Breast epithelium (tissue), 4 donors: ENCODE data around the gene CXorf66. TPM values are rescaled to one million over a fixed set of nuclear protein-coding genes. Genes with fewer than 3 reads are reported as not detected.
"Not testable (repeated sequence)": the region's sequence is repeated elsewhere in the genome, so short reads cannot be mapped to it uniquely, and the experiment has no call there.

Source experiments
- DNase-seq, 2 donors: peaks; one replicate each; pipeline ENCODE4 v3.0.0-alpha.2; 2019; ENCODE audit warnings: low spot score in 2 of 2
- H3K27ac ChIP-seq, 2 donors: fragments of 200-600 bp; sonication (generic) in 1 of 2; one replicate each; pipeline ENCODE4 v1.5.1; 2016 to 2019; ENCODE audit warnings: mild to moderate bottlenecking in 1 of 2
- H3K27me3 ChIP-seq, 2 donors: fragments of 200-600 bp; sonication (generic) in 1 of 2; one replicate each; pipeline versions ENCODE4 v1.5.1 to v1.6.0; 2017 to 2019; ENCODE audit warnings: control low read depth in 1 of 2, mild to moderate bottlenecking in 1 of 2
- H3K36me3 ChIP-seq: fragments of 200-600 bp; one replicate; pipeline ENCODE4 v1.5.1; 2019
- H3K4me1 ChIP-seq, 2 donors: fragments of 200-600 bp; sonication (generic); one replicate each; pipeline ENCODE4 v1.5.1; 2016 to 2019; ENCODE audit warnings: control low read depth in 1 of 2
- H3K4me3 ChIP-seq, 3 donors: fragments of 200-600 bp; sonication (generic); 1 replicate in 2 of 3; 2 replicates in 1 of 3; pipeline ENCODE4 v1.5.1; 2016 to 2019; ENCODE audit warnings: mild to moderate bottlenecking in 3 of 3, moderate library complexity in 2 of 3
- H3K9me3 ChIP-seq, 2 donors: fragments of 200-600 bp; sonication (generic) in 1 of 2; one replicate each; pipeline ENCODE4 v1.5.1; 2016 to 2019; ENCODE audit warnings: control low read depth in 1 of 2
- POLR2A ChIP-seq: fragments of 450-650 bp; IDR thresholded peaks from one replicate; pipeline ENCODE4 v1.6.1; 2016; ENCODE audit warnings: antibody characterized with exemption, mild to moderate bottlenecking, moderate library complexity
- POLR2AphosphoS5 ChIP-seq, 3 donors: sonication (generic); formaldehyde crosslinking; IDR thresholded peaks; one replicate each; pipeline ENCODE4 v1.6.1; 2017; ENCODE audit warnings: antibody characterized with exemption in 3 of 3
- intact Hi-C: fragments of 100-400 bp; cut with DNase I; formaldehyde crosslinking; loops from one replicate; pipeline ENCODE4 v1.15.1; 2023; ENCODE audit warnings: low total_unique reads
- total RNA-seq, 3 donors: library from RNA; depleted of rRNA; stranded (reverse); fragments of >200 nt; gene quantifications; one replicate each; pipeline ENCODE4 v1.1.0, GENCODE V29; 2016
- TF ChIP-seq, protein P1 (sequence below), 3 donors: fragments of 450-650 bp; IDR thresholded peaks; one replicate each; pipeline ENCODE4 v1.5.1; 2016 to 2017; ENCODE audit warnings: antibody characterized with exemption in 3 of 3, mild to moderate bottlenecking in 3 of 3, moderate library complexity in 3 of 3

Gene CXorf66
- total RNA-seq, 3 donors from 2014 or later, result not detected

DNA sequence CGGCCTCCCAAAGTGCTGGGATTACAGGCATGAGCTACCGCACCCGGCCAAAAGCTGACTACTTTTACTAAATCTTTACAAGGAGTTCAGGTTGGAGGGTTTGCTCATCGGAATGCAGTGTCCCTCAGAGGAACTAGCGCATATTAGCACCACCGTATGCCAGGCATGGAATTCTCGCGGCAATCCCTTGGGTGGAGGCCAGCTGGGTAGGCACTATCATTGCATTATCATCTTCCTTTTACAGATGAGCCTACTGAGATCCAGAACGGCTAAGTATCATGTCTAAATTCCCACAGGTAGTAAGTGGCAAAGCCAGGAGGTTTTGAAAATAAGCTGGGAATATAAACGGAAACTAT, 6.1 kb upstream of the CXorf66 start:
- TF ChIP-seq POLR2A (no peak), POLR2AphosphoS5 (IDR thresholded peaks at IDR 0.05) (no peak)
- TF ChIP-seq, protein P1, sequence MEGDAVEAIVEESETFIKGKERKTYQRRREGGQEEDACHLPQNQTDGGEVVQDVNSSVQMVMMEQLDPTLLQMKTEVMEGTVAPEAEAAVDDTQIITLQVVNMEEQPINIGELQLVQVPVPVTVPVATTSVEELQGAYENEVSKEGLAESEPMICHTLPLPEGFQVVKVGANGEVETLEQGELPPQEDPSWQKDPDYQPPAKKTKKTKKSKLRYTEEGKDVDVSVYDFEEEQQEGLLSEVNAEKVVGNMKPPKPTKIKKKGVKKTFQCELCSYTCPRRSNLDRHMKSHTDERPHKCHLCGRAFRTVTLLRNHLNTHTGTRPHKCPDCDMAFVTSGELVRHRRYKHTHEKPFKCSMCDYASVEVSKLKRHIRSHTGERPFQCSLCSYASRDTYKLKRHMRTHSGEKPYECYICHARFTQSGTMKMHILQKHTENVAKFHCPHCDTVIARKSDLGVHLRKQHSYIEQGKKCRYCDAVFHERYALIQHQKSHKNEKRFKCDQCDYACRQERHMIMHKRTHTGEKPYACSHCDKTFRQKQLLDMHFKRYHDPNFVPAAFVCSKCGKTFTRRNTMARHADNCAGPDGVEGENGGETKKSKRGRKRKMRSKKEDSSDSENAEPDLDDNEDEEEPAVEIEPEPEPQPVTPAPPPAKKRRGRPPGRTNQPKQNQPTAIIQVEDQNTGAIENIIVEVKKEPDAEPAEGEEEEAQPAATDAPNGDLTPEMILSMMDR (IDR thresholded peaks at IDR 0.05), result no peak
- DNase-seq, result no peak
- H3K27ac ChIP-seq, result no peak overlapping the region
- H3K36me3 ChIP-seq, result no peaks in the 10 kb centered on the region
- no peaks in the 10 kb centered on the region for H3K4me1 ChIP-seq
- intact Hi-C loops, result no loop called here
- H3K27me3 ChIP-seq, result peaks cover 0 to 34% of the 10 kb centered on the region in 2 donors
- H3K4me3 ChIP-seq, result peak overlapping the region in 1 of 3 donors; percentile 30
- no peaks in the 10 kb centered on the region for H3K9me3 ChIP-seq

DNA sequence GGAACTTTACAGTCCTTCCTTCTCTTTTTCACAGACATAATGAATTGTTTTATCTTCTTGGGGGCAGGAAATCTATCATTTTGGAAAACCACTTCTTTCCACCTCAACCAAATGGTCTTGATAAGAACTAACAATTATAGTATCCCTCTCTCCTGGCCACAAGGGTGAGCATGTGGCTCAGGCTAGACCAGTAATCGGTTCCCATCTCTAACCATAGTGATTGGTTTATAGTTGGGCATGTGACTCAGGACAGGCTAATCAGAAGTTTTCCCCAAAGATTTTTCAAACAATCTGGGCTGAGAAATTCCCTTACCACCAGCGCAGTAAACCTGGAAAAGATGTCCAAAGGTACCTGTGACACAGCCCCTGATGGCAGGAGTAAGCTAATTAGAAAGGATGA, 4.0 kb upstream of the CXorf66 start:
- no peaks in the 10 kb centered on the region for H3K9me3 ChIP-seq
- no peak overlapping the region for H3K4me3 ChIP-seq
- no peaks in the 10 kb centered on the region for H3K36me3 ChIP-seq
- TF ChIP-seq POLR2AphosphoS5 (IDR thresholded peaks at IDR 0.05) (no peak), POLR2A (no peak)
- TF ChIP-seq, protein P1 (IDR thresholded peaks at IDR 0.05), result no peak
- no peaks in the 10 kb centered on the region for H3K4me1 ChIP-seq
- intact Hi-C loops, result no loop called here
- H3K27me3 ChIP-seq, result peaks cover 0 to 34% of the 10 kb centered on the region in 2 donors
- no peak for DNase-seq
- no peak overlapping the region for H3K27ac ChIP-seq

DNA sequence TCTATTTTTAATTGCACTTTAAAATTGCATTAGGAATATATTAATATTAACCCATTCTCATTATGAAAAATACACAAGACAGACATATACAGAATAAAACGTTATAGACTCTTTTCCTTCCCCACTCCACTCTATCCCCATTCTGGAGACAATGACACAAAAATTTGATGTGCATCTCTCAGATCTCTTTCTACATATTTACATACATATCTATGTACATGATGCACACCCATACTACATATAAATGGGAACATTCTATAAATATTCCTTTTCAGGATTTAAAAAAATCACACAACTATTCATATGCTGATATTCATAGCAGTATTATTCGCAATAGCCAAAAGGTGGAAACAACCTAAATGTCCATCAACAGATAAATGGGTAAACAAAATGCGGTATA, 2.4 kb upstream of the CXorf66 start:
- Histone ChIP-seq H3K4me3 (no peak overlapping the region), H3K36me3 (no peaks in the 10 kb centered on the region), H3K27me3 (peaks cover 0 to 29% of the 10 kb centered on the region in 2 donors), H3K9me3 (peaks cover 0 to 6% of the 10 kb centered on the region in 2 donors), H3K27ac (no peak overlapping the region), H3K4me1 (no peaks in the 10 kb centered on the region)
- no peak for DNase-seq
- TF ChIP-seq, protein P1 (IDR thresholded peaks at IDR 0.05), result no peak
- TF ChIP-seq POLR2A (no peak), POLR2AphosphoS5 (IDR thresholded peaks at IDR 0.05) (no peak)
- intact Hi-C loops, result no loop called here

DNA sequence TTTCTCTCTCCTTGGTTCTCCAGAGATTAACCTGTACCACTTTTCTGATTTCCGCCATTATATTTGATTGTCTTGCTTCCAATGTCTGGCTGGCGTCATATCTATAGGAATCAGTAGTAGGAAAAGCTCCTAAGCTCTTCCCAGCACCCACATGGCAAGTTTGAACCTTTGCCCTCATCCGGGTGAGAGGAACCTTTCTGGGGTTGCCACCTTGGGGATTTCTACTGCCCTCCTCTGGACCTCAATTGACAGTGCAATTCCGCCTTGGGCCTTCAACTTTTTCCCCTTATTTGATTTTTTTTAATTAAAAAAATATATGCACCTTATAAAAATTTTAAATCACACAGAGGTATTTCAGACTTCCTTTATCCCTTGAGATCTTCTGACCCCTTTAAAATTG, 2.0 kb upstream of the CXorf66 start:
- TF ChIP-seq POLR2A, result no peak
- TF ChIP-seq, protein P1 (IDR thresholded peaks at IDR 0.05), result no peak
- no peaks in the 10 kb centered on the region for H3K4me1 ChIP-seq
- intact Hi-C loops, result no loop called here
- H3K4me3 ChIP-seq, result no peak overlapping the region
- DNase-seq, result no peak
- no peaks in the 10 kb centered on the region for H3K36me3 ChIP-seq
- H3K27ac ChIP-seq, result no peak overlapping the region
- H3K27me3 ChIP-seq, result peaks cover 0 to 29% of the 10 kb centered on the region in 2 donors
- peaks cover 0 to 6% of the 10 kb centered on the region in 2 donors for H3K9me3 ChIP-seq

DNA sequence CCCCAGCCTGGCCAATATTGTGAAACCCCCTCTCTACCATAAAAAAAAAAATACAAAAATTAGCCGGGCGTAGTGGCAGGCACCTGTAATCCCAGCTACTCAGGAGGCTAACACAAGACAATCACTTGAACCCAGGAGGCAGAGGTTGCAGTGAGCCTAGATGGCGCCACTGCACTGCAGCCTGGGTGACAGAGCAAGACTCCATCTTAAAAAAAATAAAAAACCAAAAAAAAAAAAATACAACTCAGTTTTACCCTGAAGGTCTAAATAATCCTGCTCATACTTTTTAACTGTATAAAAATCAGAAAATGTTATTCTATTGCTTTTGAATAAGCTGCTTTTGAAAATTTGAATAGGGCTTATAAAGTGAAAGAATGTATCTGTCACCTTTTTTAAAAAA, 838 bp upstream of the CXorf66 start:
- H3K36me3 ChIP-seq, H3K27ac ChIP-seq, intact Hi-C loops, H3K4me1 ChIP-seq, DNase-seq, H3K9me3 ChIP-seq, H3K4me3 ChIP-seq: not testable (repeated sequence)
- peaks cover 0 to 24% of the 10 kb centered on the region in 2 donors for H3K27me3 ChIP-seq

DNA sequence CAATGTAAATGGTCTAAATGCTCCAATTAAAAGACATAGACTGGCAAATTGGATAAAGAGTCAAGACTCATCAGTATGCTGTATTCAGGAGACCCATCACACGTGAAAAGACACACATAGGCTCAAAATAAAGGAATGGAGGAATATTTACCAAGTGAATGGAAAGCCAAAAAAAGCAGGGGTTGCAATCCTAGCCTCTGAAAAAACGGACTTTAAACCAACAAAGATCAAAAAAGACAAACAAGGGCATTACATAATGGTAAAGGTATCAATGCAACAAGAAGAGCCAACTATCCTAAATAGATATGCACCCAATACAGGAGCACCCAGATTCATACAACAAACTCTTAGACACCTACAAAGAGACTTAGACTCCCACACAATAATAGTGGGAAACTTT, 4.2 kb downstream of the CXorf66 start:
- intact Hi-C loops, H3K4me1 ChIP-seq, H3K9me3 ChIP-seq, H3K27ac ChIP-seq, H3K4me3 ChIP-seq, DNase-seq, H3K36me3 ChIP-seq: not testable (repeated sequence)
- H3K27me3 ChIP-seq, result peaks cover 0 to 20% of the 10 kb centered on the region in 2 donors
